Measurements from ENCODE around the gene CTNNA3.

DNA sequence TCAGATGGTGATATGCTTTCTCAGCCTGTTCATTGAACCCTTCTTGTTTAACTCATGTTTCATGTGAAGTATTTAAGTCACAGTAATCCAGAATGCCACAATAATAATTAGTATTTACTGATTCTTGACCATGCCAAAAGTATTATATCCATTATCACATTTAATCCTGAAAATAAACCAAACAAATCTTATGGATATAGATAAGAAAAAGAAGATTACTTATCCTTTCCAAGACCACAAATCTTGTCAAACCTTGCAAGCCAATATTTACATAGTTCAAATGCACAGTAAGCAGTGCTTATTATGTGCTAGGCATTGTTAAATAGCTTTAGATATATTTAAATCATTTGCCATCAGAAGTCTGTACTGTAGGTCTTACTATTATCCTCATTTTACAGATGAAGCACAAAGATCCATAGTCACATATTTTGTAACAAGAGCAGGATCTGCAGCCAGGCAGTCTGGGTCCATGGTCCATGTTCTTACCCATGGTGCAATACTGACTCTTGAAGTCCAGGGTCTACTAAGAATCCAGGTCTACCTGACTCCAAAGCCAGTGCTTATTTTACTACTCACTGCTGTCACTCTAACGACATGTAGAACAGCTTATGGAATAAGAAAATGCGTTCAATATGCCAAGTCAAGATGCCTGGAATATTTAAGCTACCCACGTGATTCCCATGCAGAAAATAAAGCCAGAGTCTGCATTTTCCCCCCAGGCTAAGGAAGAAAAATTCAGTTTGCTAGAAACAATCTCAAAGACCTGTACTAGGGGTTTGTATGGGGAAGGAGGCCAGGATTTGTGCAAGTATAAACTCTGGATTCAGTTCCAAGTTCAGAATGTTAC is 1755.0 kb downstream of the CTNNA3 start:
- no peak for TF ChIP-seq POLR2A (IDR thresholded peaks at IDR 0.05)
- TF ChIP-seq, protein P1, sequence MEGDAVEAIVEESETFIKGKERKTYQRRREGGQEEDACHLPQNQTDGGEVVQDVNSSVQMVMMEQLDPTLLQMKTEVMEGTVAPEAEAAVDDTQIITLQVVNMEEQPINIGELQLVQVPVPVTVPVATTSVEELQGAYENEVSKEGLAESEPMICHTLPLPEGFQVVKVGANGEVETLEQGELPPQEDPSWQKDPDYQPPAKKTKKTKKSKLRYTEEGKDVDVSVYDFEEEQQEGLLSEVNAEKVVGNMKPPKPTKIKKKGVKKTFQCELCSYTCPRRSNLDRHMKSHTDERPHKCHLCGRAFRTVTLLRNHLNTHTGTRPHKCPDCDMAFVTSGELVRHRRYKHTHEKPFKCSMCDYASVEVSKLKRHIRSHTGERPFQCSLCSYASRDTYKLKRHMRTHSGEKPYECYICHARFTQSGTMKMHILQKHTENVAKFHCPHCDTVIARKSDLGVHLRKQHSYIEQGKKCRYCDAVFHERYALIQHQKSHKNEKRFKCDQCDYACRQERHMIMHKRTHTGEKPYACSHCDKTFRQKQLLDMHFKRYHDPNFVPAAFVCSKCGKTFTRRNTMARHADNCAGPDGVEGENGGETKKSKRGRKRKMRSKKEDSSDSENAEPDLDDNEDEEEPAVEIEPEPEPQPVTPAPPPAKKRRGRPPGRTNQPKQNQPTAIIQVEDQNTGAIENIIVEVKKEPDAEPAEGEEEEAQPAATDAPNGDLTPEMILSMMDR (IDR thresholded peaks at IDR 0.05): no peak
